ENCODE results near the gene STUM.

Gene STUM

GRCh38 chr1:226643611-226644540 is 95.3 kb downstream of the STUM start:
- no peak for TF ChIP-seq GATA3 (IDR thresholded peaks at IDR 0.05; ENCODE audit: low read depth, low read length)
- TF ChIP-seq GATA2 (IDR thresholded peaks at IDR 0.05; ENCODE audit: low read depth, low read length), result no peak

- TF ChIP-seq GATA3 (IDR thresholded peaks at IDR 0.05; ENCODE audit: low read depth, low read length) (no peak), GATA2 (IDR thresholded peaks at IDR 0.05; ENCODE audit: low read depth, low read length) (no peak)
Observed at GRCh38 chr1:226644541-226645176, 96.1 kb downstream of the STUM start.

GRCh38 chr1:226645279-226645976 is 96.9 kb downstream of the STUM start:
- no peak for TF ChIP-seq GATA3 (IDR thresholded peaks at IDR 0.05; ENCODE audit: low read depth, low read length)
- TF ChIP-seq GATA2 (IDR thresholded peaks at IDR 0.05; ENCODE audit: low read depth, low read length), result no peak

- TF ChIP-seq GATA3 (IDR thresholded peaks at IDR 0.05; ENCODE audit: low read depth, low read length) (no peak), GATA2 (IDR thresholded peaks at IDR 0.05; ENCODE audit: low read depth, low read length) (no peak)
Observed at GRCh38 chr1:226646026-226646869, 97.7 kb downstream of the STUM start.

- TF ChIP-seq GATA3 (IDR thresholded peaks at IDR 0.05; ENCODE audit: low read depth, low read length), result no peak
- TF ChIP-seq GATA2 (IDR thresholded peaks at IDR 0.05; ENCODE audit: low read depth, low read length), result no peak
Observed at GRCh38 chr1:226646870-226647449, 98.4 kb downstream of the STUM start.

GRCh38 chr1:226647719-226648118 is 99.2 kb downstream of the STUM start:
- TF ChIP-seq GATA2 (IDR thresholded peaks at IDR 0.05; ENCODE audit: low read depth, low read length), result no peak

- TF ChIP-seq GATA2 (IDR thresholded peaks at IDR 0.05; ENCODE audit: low read depth, low read length), result no peak
- no peak for TF ChIP-seq GATA3 (IDR thresholded peaks at IDR 0.05; ENCODE audit: low read depth, low read length)
Observed at GRCh38 chr1:226648421-226648820, 99.9 kb downstream of the STUM start.

- TF ChIP-seq GATA3 (IDR thresholded peaks at IDR 0.05; ENCODE audit: low read depth, low read length) (no peak), GATA2 (IDR thresholded peaks at IDR 0.05; ENCODE audit: low read depth, low read length) (no peak)
Observed at GRCh38 chr1:226649244-226649643, 100.7 kb downstream of the STUM start.

GRCh38 chr1:226649780-226650179 is 101.2 kb downstream of the STUM start:
- no peak for TF ChIP-seq GATA2 (IDR thresholded peaks at IDR 0.05; ENCODE audit: low read depth, low read length)
- TF ChIP-seq GATA3 (IDR thresholded peaks at IDR 0.05; ENCODE audit: low read depth, low read length), result no peak

GRCh38 chr1:226650236-226650841 is 101.8 kb downstream of the STUM start:
- no peak for TF ChIP-seq GATA3 (IDR thresholded peaks at IDR 0.05; ENCODE audit: low read depth, low read length)

- no peak for TF ChIP-seq GATA2 (IDR thresholded peaks at IDR 0.05; ENCODE audit: low read depth, low read length)
- TF ChIP-seq GATA3 (IDR thresholded peaks at IDR 0.05; ENCODE audit: low read depth, low read length), result no peak
Observed at GRCh38 chr1:226651041-226651731, 102.6 kb downstream of the STUM start.

- TF ChIP-seq GATA2 (IDR thresholded peaks at IDR 0.05; ENCODE audit: low read depth, low read length), result no peak
- TF ChIP-seq GATA3 (IDR thresholded peaks at IDR 0.05; ENCODE audit: low read depth, low read length), result no peak
Observed at GRCh38 chr1:226651732-226652105, 103.2 kb downstream of the STUM start.

Data from SH-SY5Y (cell line).